A549 (cell line): Measurements from ENCODE around the gene SNRPA.

Experiments used
- BHLHE40 ChIP-seq: IDR thresholded peaks from 2 replicates; pipeline ENCODE4 v1.6.1; 2012; ENCODE audit warnings: low read depth, low read length, inconsistent platforms
- ESRRA ChIP-seq: fragments of 150-350 bp; IDR thresholded peaks from 2 replicates; pipeline ENCODE4 v1.6.1; 2014; ENCODE audit warnings: mild to moderate bottlenecking, low read length, borderline replicate concordance
- NR3C1 ChIP-seq: fragments of >200 bp; sonication (Bioruptor Twin); formaldehyde crosslinking; IDR thresholded peaks from 3 replicates; pipeline ENCODE4 v1.6.1; 2017
- PHF8 ChIP-seq: fragments of 200-600 bp; sonication (generic); IDR thresholded peaks from 2 replicates; pipeline ENCODE4 v1.6.1; 2016; ENCODE audit warnings: low read depth, mild to moderate bottlenecking, antibody characterized with exemption, moderate library complexity, borderline replicate concordance
- POLR2A ChIP-seq: IDR thresholded peaks from 2 replicates; pipeline ENCODE4 v1.6.1; 2012; ENCODE audit warnings: mild to moderate bottlenecking, low read length
- RARB ChIP-seq: fragments of 250-450 bp; sonication (Bioruptor Pico); IDR thresholded peaks from 2 replicates; pipeline ENCODE4 v1.8.0; 2021; ENCODE audit warnings: mild to moderate bottlenecking, moderate library complexity
- RCOR1 ChIP-seq: fragments of 150-350 bp; IDR thresholded peaks from 2 replicates; pipeline ENCODE4 v1.6.1; 2014; ENCODE audit warnings: antibody characterized with exemption, low read length, low read depth
- ZFP36 ChIP-seq: fragments of 450-650 bp; IDR thresholded peaks from 2 replicates; pipeline ENCODE4 v1.6.1; 2014; ENCODE audit warnings: borderline replicate concordance; ENCODE audit not compliant: partially characterized antibody
- TF ChIP-seq, protein P1 (sequence below): fragments of >200 bp; sonication (Bioruptor Twin); formaldehyde crosslinking; IDR thresholded peaks from 3 replicates; pipeline ENCODE4 v1.5.1; 2016
- TF ChIP-seq, protein P2 (sequence below): fragments of 450-650 bp; IDR thresholded peaks from 2 replicates; pipeline ENCODE4 v1.6.1; 2014; ENCODE audit warnings: antibody characterized with exemption
- TF ChIP-seq, protein P3 (sequence below): IDR thresholded peaks from 2 replicates; pipeline ENCODE4 v1.6.1; 2012

DNA sequence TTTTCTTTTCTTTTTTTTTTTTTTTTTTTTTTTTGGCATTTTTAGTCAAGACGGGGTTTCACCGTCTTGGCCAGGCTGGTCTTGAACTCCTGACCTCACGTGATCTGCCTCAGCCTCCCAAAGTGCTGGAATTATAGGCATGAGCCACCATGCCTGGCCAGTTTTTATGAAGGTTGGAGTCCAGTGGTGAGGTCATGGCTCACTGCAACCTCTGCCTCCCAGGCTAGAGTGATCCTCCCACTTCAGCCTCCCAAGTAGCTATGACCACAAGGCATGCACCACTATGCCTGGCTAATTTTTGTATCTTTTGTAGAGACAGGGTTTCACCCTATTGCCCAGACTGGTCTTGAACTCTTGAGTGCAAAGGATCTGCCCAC is 4.2 kb downstream of the SNRPA start:
- TF ChIP-seq RCOR1 (no peak), NR3C1 (no peak), BHLHE40 (no peak), POLR2A (no peak), RARB (CRISPR knock-in tag) (no peak), ESRRA (no peak), ZFP36 (no peak), PHF8 (no peak)
- TF ChIP-seq, protein P1, sequence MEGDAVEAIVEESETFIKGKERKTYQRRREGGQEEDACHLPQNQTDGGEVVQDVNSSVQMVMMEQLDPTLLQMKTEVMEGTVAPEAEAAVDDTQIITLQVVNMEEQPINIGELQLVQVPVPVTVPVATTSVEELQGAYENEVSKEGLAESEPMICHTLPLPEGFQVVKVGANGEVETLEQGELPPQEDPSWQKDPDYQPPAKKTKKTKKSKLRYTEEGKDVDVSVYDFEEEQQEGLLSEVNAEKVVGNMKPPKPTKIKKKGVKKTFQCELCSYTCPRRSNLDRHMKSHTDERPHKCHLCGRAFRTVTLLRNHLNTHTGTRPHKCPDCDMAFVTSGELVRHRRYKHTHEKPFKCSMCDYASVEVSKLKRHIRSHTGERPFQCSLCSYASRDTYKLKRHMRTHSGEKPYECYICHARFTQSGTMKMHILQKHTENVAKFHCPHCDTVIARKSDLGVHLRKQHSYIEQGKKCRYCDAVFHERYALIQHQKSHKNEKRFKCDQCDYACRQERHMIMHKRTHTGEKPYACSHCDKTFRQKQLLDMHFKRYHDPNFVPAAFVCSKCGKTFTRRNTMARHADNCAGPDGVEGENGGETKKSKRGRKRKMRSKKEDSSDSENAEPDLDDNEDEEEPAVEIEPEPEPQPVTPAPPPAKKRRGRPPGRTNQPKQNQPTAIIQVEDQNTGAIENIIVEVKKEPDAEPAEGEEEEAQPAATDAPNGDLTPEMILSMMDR: no peak
- TF ChIP-seq, protein P2, sequence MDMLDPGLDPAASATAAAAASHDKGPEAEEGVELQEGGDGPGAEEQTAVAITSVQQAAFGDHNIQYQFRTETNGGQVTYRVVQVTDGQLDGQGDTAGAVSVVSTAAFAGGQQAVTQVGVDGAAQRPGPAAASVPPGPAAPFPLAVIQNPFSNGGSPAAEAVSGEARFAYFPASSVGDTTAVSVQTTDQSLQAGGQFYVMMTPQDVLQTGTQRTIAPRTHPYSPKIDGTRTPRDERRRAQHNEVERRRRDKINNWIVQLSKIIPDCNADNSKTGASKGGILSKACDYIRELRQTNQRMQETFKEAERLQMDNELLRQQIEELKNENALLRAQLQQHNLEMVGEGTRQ: no peak
- TF ChIP-seq, protein P3, sequence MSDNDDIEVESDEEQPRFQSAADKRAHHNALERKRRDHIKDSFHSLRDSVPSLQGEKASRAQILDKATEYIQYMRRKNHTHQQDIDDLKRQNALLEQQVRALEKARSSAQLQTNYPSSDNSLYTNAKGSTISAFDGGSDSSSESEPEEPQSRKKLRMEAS: no peak
